Gastrocnemius medialis (tissue), 4 donors: Measurements from ENCODE around the gene CTBP2.

Source experiments
- POLR2A ChIP-seq, 2 donors: fragments of 450-650 bp; IDR thresholded peaks; one replicate each; pipeline ENCODE4 v1.6.1; 2017; ENCODE audit warnings: antibody characterized with exemption in 2 of 2, mild to moderate bottlenecking in 2 of 2, moderate library complexity in 2 of 2
- TF ChIP-seq, protein P1 (sequence below), 5 experiments: fragments of 450-650 bp in 3 of 5; fragments of 200-600 bp in 2 of 5; sonication (generic) in 2 of 5; IDR thresholded peaks in 4 of 5; conservative IDR thresholded peaks in 1 of 5; 1 replicate in 4 of 5; 2 replicates in 1 of 5; pipeline ENCODE4 v1.5.1; 2016 to 2019; ENCODE audit warnings: antibody characterized with exemption in 5 of 5, mild to moderate bottlenecking in 3 of 5, moderate library complexity in 3 of 5

GRCh38 chr10:125041856-125042506 is 118.4 kb downstream of the CTBP2 start:
- no peak for TF ChIP-seq POLR2A (IDR thresholded peaks at IDR 0.05)
- TF ChIP-seq, protein P1, sequence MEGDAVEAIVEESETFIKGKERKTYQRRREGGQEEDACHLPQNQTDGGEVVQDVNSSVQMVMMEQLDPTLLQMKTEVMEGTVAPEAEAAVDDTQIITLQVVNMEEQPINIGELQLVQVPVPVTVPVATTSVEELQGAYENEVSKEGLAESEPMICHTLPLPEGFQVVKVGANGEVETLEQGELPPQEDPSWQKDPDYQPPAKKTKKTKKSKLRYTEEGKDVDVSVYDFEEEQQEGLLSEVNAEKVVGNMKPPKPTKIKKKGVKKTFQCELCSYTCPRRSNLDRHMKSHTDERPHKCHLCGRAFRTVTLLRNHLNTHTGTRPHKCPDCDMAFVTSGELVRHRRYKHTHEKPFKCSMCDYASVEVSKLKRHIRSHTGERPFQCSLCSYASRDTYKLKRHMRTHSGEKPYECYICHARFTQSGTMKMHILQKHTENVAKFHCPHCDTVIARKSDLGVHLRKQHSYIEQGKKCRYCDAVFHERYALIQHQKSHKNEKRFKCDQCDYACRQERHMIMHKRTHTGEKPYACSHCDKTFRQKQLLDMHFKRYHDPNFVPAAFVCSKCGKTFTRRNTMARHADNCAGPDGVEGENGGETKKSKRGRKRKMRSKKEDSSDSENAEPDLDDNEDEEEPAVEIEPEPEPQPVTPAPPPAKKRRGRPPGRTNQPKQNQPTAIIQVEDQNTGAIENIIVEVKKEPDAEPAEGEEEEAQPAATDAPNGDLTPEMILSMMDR (IDR thresholded peaks at IDR 0.05 in 4 of 5, conservative IDR thresholded peaks at IDR 0.05 in 1 of 5) = no peak
